Left renal cortex interstitium (tissue), 4 donors: ENCODE data around the gene OR51M1. TPM values are rescaled to one million over a fixed set of nuclear protein-coding genes. Genes with fewer than 3 reads are reported as not detected.

Experiments used
- DNase-seq, 4 donors: peaks; one replicate each; pipeline ENCODE4 v3.0.0-alpha.2; 2013; ENCODE audit warnings: low read depth in 4 of 4, low spot score in 2 of 4, missing footprints in 1 of 4
- polyA plus RNA-seq, 4 donors: library from polyadenylated mRNA; unstranded; fragments of 120-200 nt; gene quantifications; one replicate each; pipeline ENCODE4 v1.2.1, GENCODE V29; 2013; ENCODE audit not compliant: insufficient read length in 4 of 4

Gene OR51M1
- polyA plus RNA-seq, 4 donors = 0.05 to 0.13 TPM; not detected in 2

DNA sequence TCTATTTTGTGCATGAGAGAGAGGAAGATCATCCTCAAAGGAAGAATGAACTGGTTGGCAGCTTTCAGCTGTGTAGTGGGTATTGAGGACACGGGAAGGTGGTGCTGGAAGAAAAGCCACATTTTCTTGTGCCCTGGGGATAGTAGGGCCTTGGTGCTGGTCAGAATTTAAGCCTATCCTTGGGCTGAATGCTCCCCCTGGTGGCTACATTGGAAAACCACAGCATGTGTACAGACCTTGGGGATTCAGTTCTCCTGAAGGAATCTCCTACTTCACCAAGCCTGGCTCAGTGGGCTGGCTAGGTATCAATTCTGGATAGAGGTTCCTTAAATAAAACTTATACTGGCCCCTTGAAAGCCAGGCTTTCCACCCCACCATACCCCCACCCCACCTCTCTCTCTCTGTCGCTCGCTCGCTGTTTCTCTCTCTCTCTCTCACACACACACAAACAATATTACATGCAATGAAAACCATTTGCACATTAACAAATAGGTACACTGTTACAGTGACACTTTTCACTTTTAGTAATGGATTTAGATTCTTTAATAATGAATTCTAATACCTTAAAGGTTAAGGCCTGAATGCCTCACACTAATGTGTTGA is 2.8 kb upstream of the OR51M1 start:
- DNase-seq = peak in 2 of 4 donors; percentile 3 to 32

DNA sequence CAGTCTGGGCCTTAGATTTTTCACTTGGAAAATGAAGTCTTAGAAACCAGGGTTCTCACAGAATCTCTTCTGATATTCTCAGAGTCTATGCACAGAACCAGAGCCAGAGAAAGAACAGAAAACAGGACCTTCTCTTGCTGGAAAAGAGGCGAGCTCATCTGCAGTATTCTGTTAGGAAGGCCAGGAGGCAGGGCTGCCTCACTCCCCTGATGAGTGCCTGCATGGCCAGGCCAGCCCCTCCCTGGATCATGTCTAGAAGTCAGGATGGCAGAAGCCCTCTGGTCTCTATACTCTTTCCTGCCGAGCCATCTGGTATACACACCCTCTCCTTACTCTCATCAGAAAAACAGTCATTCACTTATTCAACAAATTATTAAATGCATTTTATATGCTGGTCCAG is 723 bp downstream of the OR51M1 start:
- DNase-seq = no peak

DNA sequence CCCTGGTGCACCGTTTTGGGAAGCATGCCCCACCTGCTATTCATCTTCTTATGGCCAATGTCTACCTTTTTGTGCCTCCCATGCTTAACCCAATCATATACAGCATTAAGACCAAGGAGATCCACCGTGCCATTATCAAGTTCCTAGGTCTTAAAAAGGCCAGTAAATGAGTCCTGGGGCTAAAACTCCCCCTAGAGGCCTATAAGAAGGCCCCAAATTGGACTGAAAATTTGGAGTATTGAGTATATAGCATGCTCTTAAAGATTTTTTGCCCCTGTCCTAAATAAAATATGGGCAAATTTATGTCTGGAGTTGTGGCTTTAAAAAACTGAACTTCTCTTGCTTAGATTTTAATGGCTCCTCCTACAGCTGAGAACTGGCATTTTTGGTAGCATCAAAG is 6.6 kb downstream of the OR51M1 start:
- no peak for DNase-seq

DNA sequence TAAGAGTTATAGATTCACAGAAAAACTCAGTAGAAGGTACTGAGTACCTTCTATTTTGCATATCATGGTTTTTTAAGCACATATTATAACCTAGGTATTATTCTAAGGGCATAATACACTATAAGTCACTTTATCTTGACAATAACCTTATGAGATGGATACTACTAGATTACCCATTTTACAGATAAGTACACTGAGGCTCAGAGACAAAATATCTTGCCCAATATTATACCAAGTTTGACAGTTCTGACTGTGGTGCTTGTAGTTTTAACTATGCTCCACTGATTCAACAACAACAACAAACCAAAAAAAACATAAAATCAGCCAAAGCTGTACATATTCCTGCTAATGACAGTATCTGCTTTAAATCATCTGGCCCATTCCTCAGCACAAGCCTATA is 10.5 kb downstream of the OR51M1 start:
- no peak for DNase-seq

DNA sequence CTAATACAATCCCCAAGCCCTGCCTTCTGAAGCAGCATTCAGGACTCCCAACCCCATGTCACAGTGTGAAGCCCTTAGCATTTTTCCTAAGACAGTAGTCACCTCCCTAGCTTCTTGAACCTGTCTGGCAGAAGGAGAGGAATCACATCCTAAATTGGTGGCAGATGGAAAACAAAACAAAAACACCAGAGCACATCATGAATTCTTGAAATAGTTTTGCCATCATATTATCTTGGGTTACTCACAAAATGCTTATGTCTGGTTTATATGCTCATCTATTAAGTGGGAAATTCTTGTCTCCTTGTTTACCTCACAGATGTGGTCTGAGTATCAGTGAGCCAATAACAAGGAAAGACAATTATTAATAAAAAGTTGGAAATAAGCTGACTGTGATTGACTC is 15.3 kb downstream of the OR51M1 start:
- DNase-seq = no peak

DNA sequence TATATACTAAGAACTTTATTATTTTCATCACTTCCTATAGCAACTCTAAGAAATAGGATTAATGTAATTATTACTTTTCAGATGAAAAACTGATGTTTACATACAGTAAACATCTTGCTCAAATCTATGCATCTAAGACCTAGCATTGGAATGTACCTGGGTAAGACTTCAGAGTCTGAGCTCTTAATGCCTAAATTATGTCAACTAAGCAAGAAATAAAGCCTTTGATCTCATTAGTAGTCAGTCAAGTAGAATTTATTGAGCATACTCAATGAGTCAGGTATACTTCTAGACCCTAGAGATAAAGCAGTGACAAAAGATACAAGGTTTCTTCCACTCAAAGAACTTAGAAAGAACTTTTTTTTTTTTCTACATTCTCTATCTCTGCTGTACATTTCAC is 21.6 kb downstream of the OR51M1 start:
- no peak for DNase-seq

DNA sequence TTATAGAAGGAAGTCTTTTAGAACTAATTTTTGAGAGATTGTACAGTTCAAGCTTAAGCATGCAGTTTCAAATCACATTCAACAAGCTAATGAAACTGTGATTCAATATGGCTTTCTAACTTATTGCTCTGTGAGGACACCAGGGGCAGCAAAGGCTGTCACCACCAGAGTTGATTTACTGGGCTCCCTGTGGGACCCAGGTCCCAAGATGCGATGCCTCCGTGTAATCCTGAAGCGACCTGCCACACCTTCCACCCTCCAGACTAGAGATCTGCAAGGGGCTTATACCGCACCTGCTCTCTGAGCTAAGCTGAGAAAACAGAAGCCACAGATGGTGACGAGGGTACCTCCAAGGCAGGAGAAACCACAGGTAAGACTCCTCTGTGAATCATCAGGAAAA is 37.4 kb downstream of the OR51M1 start:
- no peak for DNase-seq

DNA sequence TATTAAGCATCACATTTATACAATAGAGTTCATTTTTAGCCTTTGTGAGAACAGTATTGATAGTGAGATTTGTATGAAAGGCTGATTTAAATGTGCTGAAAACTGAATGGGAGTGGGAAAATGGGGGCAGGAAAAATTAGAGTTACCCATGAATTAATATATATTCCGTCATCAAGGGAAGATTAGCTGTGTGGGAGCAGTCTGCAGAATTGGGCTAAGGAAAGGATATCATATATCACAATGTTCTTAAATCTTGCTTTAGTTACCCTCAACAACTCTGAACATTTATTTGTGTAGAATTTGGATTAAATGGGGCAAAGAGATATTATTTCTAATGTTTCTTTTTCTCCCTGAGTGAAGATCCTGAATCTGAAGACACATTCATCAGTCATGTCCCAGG is 38.2 kb downstream of the OR51M1 start, which contains the start of gene OR51Q1:
OR51Q1 (plus strand) TSS at position 301 of the 400 bp plus-strand sequence; CDS start at position 391, 90 bp downstream.
- no peak for DNase-seq

DNA sequence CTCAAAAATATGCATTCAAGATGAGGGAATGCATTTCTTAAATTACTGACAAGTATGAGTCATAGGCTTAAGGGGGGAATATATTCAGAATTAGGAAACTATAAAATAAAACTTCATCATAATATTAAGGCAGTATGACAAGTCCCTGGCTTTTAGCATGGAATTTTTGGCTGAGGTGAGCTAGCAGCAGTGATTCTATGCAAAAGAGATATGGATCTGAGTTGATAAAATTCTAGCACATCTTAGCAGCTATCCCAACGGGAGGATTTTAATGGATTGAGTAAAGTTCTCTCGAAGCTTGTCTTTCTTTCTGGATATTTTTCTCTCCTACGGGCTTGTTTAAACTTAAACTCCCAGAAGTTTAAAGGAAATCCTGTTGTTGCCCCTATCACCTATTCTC is 39.5 kb downstream of the OR51M1 start:
- DNase-seq = no peak

DNA sequence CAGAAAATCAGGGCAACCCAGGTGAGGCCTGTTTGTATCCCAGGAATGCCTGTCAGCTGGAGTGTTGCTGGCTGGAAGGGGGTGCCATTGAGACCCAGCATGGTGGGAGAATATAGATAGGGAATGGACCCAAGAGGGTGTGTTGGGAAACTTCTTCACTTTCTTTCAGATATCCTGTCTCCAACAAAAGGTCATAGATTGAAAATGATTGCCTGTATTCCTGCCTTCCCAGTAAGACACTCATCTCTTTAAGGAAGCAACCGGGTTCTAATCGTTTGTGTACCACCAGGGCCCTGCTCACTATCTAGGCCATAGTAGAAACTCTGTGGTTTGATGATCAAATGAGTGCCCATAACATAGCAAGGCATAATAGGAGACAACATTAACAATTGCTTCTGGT is 57.8 kb downstream of the OR51M1 start, which contains the start of gene OR51I1:
OR51I1 (minus strand) TSS at position 101 of the 400 bp plus-strand sequence; CDS start at position 101, 0 bp downstream.
- DNase-seq = no peak

Other genes starting within 250 kb of the OR51M1 start
- under 1 TPM in 1 of 4 donors, not detected in 3; 0.03 TPM for gene OR52A5, start 245.5 kb upstream of the OR51M1 start, polyA plus RNA-seq
- under 1 TPM in 3 of 4 donors, not detected in 1; 0.02 to 0.08 (median 0.05) TPM for gene OR52A1, start 229.1 kb upstream of the OR51M1 start, polyA plus RNA-seq
- gene OR51V1, start 183.1 kb upstream of the OR51M1 start, polyA plus RNA-seq = not detected
- 100 to 1,000 TPM in 3 of 4 donors, 10 to 100 TPM in 1; 91.1 to 212 (median 149) TPM for gene HBB, start 156.7 kb upstream of the OR51M1 start, polyA plus RNA-seq
- gene HBD, start 149.3 kb upstream of the OR51M1 start, polyA plus RNA-seq = 1 to 10 TPM; 1.2 to 4.1 (median 2.4) TPM
- 1 to 10 TPM; 3.5 to 7.1 (median 5.8) TPM for gene HBG1, start 134.0 kb upstream of the OR51M1 start, polyA plus RNA-seq
- gene HBG2, start 129.0 kb upstream of the OR51M1 start, polyA plus RNA-seq = 1,000 to 10,000 TPM; 1,196 to 3,386 (median 2,205) TPM
- gene HBE1, start 113.9 kb upstream of the OR51M1 start, polyA plus RNA-seq = 1 to 10 TPM; 3.6 to 9.8 (median 7.9) TPM
- under 1 TPM in 2 of 4 donors, not detected in 2; 0.33 to 0.59 TPM for gene OR51B4, start 81.9 kb upstream of the OR51M1 start, polyA plus RNA-seq
- not detected for gene OR51B2, start 59.5 kb upstream of the OR51M1 start, polyA plus RNA-seq
- under 1 TPM; 0.17 to 0.92 (median 0.72) TPM for gene OR51B5, start 40.3 kb upstream of the OR51M1 start, polyA plus RNA-seq
- not detected for gene OR51B6, start 32.3 kb upstream of the OR51M1 start, polyA plus RNA-seq
- under 1 TPM in 1 of 4 donors, not detected in 3; 0.09 TPM for gene OR51Q1, start 38.3 kb downstream of the OR51M1 start, polyA plus RNA-seq
- not detected for gene OR51I1, start 57.7 kb downstream of the OR51M1 start, polyA plus RNA-seq
- gene OR51I2, start 65.5 kb downstream of the OR51M1 start, polyA plus RNA-seq = under 1 TPM in 1 of 4 donors, not detected in 3; 0.04 TPM
- not detected for gene OR52D1, start 104.9 kb downstream of the OR51M1 start, polyA plus RNA-seq
- not detected for gene UBQLN3, start 126.1 kb downstream of the OR51M1 start, polyA plus RNA-seq
- 1 to 10 TPM in 1 of 4 donors, under 1 TPM in 3; 0.30 to 1.0 (median 0.71) TPM for gene UBQLNL, start 132.9 kb downstream of the OR51M1 start, polyA plus RNA-seq
- not detected for gene OR52H1, start 164.7 kb downstream of the OR51M1 start, polyA plus RNA-seq
- under 1 TPM in 2 of 4 donors, not detected in 2; 0.09 to 0.25 TPM for gene OR52B6, start 197.1 kb downstream of the OR51M1 start, polyA plus RNA-seq
- 10 to 100 TPM; 11.8 to 65.1 (median 35.7) TPM for gene TRIM6, start 212.8 kb downstream of the OR51M1 start, polyA plus RNA-seq
- 10 to 100 TPM in 1 of 4 donors, 1 to 10 TPM in 3; 6.1 to 12.6 (median 9.3) TPM for gene TRIM34, start 241.2 kb downstream of the OR51M1 start, polyA plus RNA-seq